ENCODE data around the gene KCTD21.

KCTD21 gene

GRCh38 chr11:78138694-78139421 is 49.6 kb downstream of the KCTD21 start:
- peak; percentile 48 to 51 (median 50) for DNase-seq

GRCh38 chr11:78138291-78138690 is 50.1 kb downstream of the KCTD21 start:
- no peak for DNase-seq

GRCh38 chr11:78132475-78132874 is 56.0 kb downstream of the KCTD21 start:
- no peak for DNase-seq

- DNase-seq: no peak
Measured at GRCh38 chr11:78131956-78132355, 56.5 kb downstream of the KCTD21 start.

GRCh38 chr11:78127403-78127802 is 61.0 kb downstream of the KCTD21 start:
- DNase-seq: no peak

Measured in suppressor macrophage treated with lipopolysaccharide for 1 hour (primary cell).